ENCODE measurements around the gene PLCL1. TPM values are rescaled to one million over a fixed set of nuclear protein-coding genes. Genes with fewer than 3 reads are reported as not detected.
A peak's percentile ranks its signal among the peaks of the same experiment; 100 is the strongest.

PLCL1 gene
- total RNA-seq, 2 donors from 2014 or later = 0.04 to 0.11 TPM

DNA sequence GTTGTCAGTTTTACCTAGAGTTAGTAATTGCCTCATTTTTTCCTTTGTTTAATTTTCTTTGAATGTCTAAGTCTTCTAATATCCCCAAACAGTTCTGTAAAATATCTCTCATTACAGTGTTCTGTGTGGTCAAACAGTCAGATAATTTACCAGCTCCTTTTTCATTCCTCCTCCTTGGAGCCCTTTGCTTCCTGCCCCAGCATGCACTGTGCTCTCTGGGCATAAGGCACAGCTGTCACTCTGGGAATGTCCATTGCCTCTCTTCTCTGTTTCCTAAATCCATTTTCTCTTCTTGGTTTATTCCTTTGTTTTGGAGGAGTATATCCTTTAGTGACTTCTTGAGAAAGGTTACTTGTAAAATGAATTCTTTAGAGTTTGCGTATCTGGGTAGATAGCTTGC is 139.3 kb downstream of the PLCL1 start:
- Mint-ChIP-seq H3K9me3 (no peaks in the 10 kb centered on the region), H3K27me3 (ENCODE audit: insufficient read depth) (no peaks in the 10 kb centered on the region), H3K4me1 (peaks cover 17% of the 10 kb centered on the region), H3K4me3 (no peak overlapping the region), H3K36me3 (ENCODE audit: low read depth) (no peaks in the 10 kb centered on the region), H3K27ac (no peak overlapping the region)
- DNase-seq = no peak
- Histone ChIP-seq H3K4me3 (ENCODE audit: low read length) (no peak overlapping the region), H3K27ac (ENCODE audit: low read depth, low read length) (no peak overlapping the region), H3K9ac (ENCODE audit: extremely low read depth, low read length, poor library complexity, severe bottlenecking) (no peak overlapping the region), H3K9me3 (ENCODE audit: control insufficient read depth, low read length) (peaks cover 4% of the 10 kb centered on the region), H3K27me3 (ENCODE audit: control insufficient read depth, insufficient read depth, low read length, poor library complexity, severe bottlenecking) (no peaks in the 10 kb centered on the region), H3K4me1 (ENCODE audit: control insufficient read depth, insufficient read depth, low read length) (no peaks in the 10 kb centered on the region), H3K36me3 (ENCODE audit: control insufficient read depth, insufficient read depth, low read length) (no peaks in the 10 kb centered on the region)
- TF ChIP-seq, protein P1, sequence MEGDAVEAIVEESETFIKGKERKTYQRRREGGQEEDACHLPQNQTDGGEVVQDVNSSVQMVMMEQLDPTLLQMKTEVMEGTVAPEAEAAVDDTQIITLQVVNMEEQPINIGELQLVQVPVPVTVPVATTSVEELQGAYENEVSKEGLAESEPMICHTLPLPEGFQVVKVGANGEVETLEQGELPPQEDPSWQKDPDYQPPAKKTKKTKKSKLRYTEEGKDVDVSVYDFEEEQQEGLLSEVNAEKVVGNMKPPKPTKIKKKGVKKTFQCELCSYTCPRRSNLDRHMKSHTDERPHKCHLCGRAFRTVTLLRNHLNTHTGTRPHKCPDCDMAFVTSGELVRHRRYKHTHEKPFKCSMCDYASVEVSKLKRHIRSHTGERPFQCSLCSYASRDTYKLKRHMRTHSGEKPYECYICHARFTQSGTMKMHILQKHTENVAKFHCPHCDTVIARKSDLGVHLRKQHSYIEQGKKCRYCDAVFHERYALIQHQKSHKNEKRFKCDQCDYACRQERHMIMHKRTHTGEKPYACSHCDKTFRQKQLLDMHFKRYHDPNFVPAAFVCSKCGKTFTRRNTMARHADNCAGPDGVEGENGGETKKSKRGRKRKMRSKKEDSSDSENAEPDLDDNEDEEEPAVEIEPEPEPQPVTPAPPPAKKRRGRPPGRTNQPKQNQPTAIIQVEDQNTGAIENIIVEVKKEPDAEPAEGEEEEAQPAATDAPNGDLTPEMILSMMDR (conservative IDR thresholded peaks at IDR 0.05) = no peak
- WGBS, 2 experiments (ENCODE audit: insufficient coverage in 1 of 2, insufficient read length in 1 of 2) = 95% methylated on average over 1 of the region's 1 CpG; no CpG with 5 or more reads in 1 of the 2 experiments

DNA sequence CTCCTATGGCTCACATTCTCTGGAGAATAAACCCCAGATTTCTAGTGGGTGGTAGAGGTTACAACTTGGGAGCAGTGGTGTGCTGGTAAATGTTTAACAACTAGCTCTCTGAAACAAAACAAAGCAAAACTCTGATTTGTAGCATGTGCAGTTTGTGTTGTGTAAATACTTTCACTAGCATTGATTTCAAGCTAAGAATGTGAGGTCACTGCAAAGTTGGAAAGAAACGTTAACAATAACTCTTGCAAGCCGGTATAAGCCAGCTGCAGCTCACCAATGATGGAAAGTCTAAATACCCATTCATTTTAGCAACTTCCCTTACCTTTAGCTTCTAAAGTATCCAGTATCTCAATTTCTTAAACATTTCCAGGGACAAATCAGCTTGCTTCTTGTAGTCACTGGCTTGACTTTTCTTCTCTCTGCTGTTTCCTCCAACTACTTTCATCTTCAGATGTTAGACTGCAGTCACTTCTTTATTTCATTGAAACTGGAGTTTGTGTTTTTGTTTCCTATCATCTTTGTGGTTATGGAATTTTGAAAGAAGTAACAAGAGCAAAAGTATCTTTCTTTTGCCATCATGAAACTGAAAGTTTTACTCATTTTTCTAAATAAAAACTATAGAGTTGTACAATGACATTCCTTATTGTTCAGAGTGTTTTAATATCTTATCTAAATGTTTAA is 140.2 kb downstream of the PLCL1 start:
- no peak for DNase-seq
- Mint-ChIP-seq H3K27ac (no peak overlapping the region), H3K4me3 (no peak overlapping the region), H3K36me3 (ENCODE audit: low read depth) (no peaks in the 10 kb centered on the region), H3K27me3 (ENCODE audit: insufficient read depth) (no peaks in the 10 kb centered on the region), H3K4me1 (peaks cover 23% of the 10 kb centered on the region), H3K9me3 (no peaks in the 10 kb centered on the region)
- TF ChIP-seq, protein P1 (conservative IDR thresholded peaks at IDR 0.05) = no peak
- no peaks in the 10 kb centered on the region for H3K4me1 ChIP-seq (ENCODE audit: control insufficient read depth, insufficient read depth, low read length)
- H3K36me3 ChIP-seq (ENCODE audit: control insufficient read depth, insufficient read depth, low read length) = no peaks in the 10 kb centered on the region
- peaks cover 4% of the 10 kb centered on the region for H3K9me3 ChIP-seq (ENCODE audit: control insufficient read depth, low read length)
- no peak overlapping the region for H3K9ac ChIP-seq (ENCODE audit: extremely low read depth, low read length, poor library complexity, severe bottlenecking)
- no peaks in the 10 kb centered on the region for H3K27me3 ChIP-seq (ENCODE audit: control insufficient read depth, insufficient read depth, low read length, poor library complexity, severe bottlenecking)
- no peak overlapping the region for H3K27ac ChIP-seq (ENCODE audit: low read depth, low read length)
- 90 to 100% methylated on average over 2 of the region's 2 CpGs for WGBS, 2 experiments (ENCODE audit: insufficient coverage in 1 of 2, insufficient read length in 1 of 2)
- H3K4me3 ChIP-seq (ENCODE audit: low read length) = no peak overlapping the region

DNA sequence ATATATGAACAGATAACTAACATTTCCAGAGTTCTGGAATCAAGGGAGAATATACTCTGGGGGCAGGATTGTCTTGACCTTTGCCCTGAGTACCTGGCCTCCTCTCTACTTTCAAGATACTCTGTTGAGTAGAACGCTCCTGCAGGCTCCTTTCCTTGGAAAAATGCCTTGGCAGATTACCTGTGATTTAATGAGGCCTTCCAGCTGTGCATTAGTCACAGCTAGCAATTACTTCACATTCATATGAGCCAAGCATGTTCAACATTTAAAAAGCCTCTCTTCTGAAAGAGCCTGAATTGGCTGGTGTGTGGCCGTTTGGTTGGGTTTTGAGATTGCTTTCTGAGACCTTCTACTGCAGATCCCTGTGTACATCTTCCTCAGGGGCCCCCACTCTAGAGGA is 142.2 kb downstream of the PLCL1 start:
- Mint-ChIP-seq H3K27ac (no peak overlapping the region), H3K4me3 (no peak overlapping the region), H3K4me1 (peaks cover 23% of the 10 kb centered on the region), H3K36me3 (ENCODE audit: low read depth) (no peaks in the 10 kb centered on the region), H3K9me3 (no peaks in the 10 kb centered on the region), H3K27me3 (ENCODE audit: insufficient read depth) (no peaks in the 10 kb centered on the region)
- Histone ChIP-seq H3K27ac (ENCODE audit: low read depth, low read length) (no peak overlapping the region), H3K9ac (ENCODE audit: extremely low read depth, low read length, poor library complexity, severe bottlenecking) (no peak overlapping the region), H3K4me3 (ENCODE audit: low read length) (no peak overlapping the region), H3K27me3 (ENCODE audit: control insufficient read depth, insufficient read depth, low read length, poor library complexity, severe bottlenecking) (no peaks in the 10 kb centered on the region), H3K4me1 (ENCODE audit: control insufficient read depth, insufficient read depth, low read length) (no peaks in the 10 kb centered on the region), H3K36me3 (ENCODE audit: control insufficient read depth, insufficient read depth, low read length) (no peaks in the 10 kb centered on the region), H3K9me3 (ENCODE audit: control insufficient read depth, low read length) (peaks cover 4% of the 10 kb centered on the region)
- DNase-seq = peak; percentile 61
- TF ChIP-seq, protein P1 (conservative IDR thresholded peaks at IDR 0.05) = no peak
- 64% methylated on average over 2 of the region's 2 CpGs; no CpG with 5 or more reads in 1 of the 2 experiments for WGBS, 2 experiments (ENCODE audit: insufficient coverage in 1 of 2, insufficient read length in 1 of 2)

Measured in endodermal cell (in vitro differentiated cells).